Fibroblast of villous mesenchyme (primary cell): ENCODE results near the gene AVPI1. TPM values are rescaled to one million over a fixed set of nuclear protein-coding genes. Genes with fewer than 3 reads are reported as not detected.

ENCODE experiments used
- DNase-seq: peaks from one replicate; pipeline ENCODE4 v3.0.0-alpha.2; 2010; ENCODE audit warnings: low read depth
- H3K4me3 ChIP-seq: 2 replicates; pipeline ENCODE4 v1.5.1; 2011; ENCODE audit warnings: low read depth, mild to moderate bottlenecking, low read length
- total RNA-seq: library from RNA; depleted of rRNA; stranded (reverse); fragments of >200 nt; gene quantifications from 2 replicates; pipeline ENCODE4 v1.2.3, GENCODE V29; 2012
- TF ChIP-seq, protein P1 (sequence below): IDR thresholded peaks from 2 replicates; pipeline ENCODE4 v1.5.1; 2012; ENCODE audit warnings: low read depth, mild to moderate bottlenecking, low read length; ENCODE audit not compliant: insufficient read depth

AVPI1 gene
- total RNA-seq, 1 donor, result 12.5 TPM

DNA sequence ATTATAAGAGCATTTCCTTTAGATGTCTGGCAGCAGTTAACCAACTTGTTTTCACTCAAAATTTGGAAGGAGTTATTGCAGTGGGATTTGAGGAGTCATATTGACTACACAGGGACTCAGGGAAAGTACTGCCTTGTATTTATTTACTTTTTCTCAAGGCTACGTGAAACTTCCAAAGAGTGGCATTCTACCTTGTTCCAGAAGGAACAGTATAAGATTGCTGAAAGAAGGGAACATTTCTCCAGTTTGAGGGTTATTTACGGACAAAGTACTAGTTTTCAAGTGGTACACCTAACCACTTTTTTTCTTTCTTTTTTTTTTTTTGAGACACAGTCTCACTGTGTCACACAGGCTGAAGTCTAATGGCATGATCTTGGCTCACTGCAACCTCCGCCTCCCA lies 58.8 kb downstream of the AVPI1 start:
- no peak overlapping the region for H3K4me3 ChIP-seq
- TF ChIP-seq, protein P1, sequence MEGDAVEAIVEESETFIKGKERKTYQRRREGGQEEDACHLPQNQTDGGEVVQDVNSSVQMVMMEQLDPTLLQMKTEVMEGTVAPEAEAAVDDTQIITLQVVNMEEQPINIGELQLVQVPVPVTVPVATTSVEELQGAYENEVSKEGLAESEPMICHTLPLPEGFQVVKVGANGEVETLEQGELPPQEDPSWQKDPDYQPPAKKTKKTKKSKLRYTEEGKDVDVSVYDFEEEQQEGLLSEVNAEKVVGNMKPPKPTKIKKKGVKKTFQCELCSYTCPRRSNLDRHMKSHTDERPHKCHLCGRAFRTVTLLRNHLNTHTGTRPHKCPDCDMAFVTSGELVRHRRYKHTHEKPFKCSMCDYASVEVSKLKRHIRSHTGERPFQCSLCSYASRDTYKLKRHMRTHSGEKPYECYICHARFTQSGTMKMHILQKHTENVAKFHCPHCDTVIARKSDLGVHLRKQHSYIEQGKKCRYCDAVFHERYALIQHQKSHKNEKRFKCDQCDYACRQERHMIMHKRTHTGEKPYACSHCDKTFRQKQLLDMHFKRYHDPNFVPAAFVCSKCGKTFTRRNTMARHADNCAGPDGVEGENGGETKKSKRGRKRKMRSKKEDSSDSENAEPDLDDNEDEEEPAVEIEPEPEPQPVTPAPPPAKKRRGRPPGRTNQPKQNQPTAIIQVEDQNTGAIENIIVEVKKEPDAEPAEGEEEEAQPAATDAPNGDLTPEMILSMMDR, result no peak
- peak; percentile 6 for DNase-seq

DNA sequence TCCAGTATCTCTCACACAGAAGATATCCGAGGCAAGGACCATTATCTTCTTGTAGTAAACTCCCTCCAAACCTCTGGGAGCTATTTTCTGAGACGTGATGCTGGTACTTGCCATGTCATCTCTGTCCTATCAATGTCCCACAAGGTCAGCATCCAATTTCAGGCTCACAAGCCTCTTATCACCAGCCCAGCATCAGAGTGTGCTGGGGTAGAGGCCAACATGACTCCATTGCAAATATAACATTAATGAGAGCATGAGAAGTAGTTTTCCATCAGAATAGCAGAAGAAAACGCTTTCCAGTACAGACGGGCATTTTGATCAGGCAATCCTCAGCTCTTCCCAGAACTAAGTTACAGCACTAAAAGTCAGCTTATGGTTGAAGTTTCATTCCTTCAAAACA lies 59.3 kb downstream of the AVPI1 start:
- TF ChIP-seq, protein P1, result no peak
- no peak overlapping the region for H3K4me3 ChIP-seq
- DNase-seq, result no peak

Other genes starting within 250 kb of the AVPI1 start
- gene EXOSC1, start 241.2 kb downstream of the AVPI1 start, total RNA-seq, result 41.5 and 44.8 TPM in 2 replicates
- gene ZDHHC16, start 241.1 kb downstream of the AVPI1 start, total RNA-seq, result 60.6 and 69.1 TPM in 2 replicates
- gene MMS19, start 188.8 kb downstream of the AVPI1 start, total RNA-seq, result 64.1 and 82.0 TPM in 2 replicates
- 30.2 and 30.3 TPM in 2 replicates for gene UBTD1, start 188.3 kb downstream of the AVPI1 start, total RNA-seq
- 0.32 and 0.86 TPM in 2 replicates for gene ANKRD2, start 114.5 kb downstream of the AVPI1 start, total RNA-seq
- gene HOGA1, start 102.9 kb downstream of the AVPI1 start, total RNA-seq, result 0.32 and 0.86 TPM in 2 replicates
- gene C10orf62, start 97.5 kb downstream of the AVPI1 start, total RNA-seq, result not detected in 2 replicates
- 4.2 and 5.6 TPM in 2 replicates for gene MORN4, start 53.7 kb downstream of the AVPI1 start, total RNA-seq
- gene PI4K2A, start 46.6 kb downstream of the AVPI1 start, total RNA-seq, result 22.5 and 25.0 TPM in 2 replicates
- 44.0 and 58.9 TPM in 2 replicates for gene MARVELD1, start 26.5 kb upstream of the AVPI1 start, total RNA-seq
- 19.6 and 22.0 TPM in 2 replicates for gene ZFYVE27, start 49.9 kb upstream of the AVPI1 start, total RNA-seq
- gene SFRP5, start 84.8 kb upstream of the AVPI1 start, total RNA-seq, result not detected in 2 replicates
- gene GOLGA7B, start 162.6 kb upstream of the AVPI1 start, total RNA-seq, result under 0.01 TPM in 1 of 2 replicates, not detected in the other